NCI-H82 treated with DMSO at 0.1 percent for 48 hours (cell line): ENCODE data around the gene P3H4.

ENCODE experiments used
- DNase-seq: peaks from one replicate; lab custom pipeline; 2025; ENCODE audit not compliant: unreplicated experiment; lab: John Stamatoyannopoulos, UW

P3H4 gene

DNA sequence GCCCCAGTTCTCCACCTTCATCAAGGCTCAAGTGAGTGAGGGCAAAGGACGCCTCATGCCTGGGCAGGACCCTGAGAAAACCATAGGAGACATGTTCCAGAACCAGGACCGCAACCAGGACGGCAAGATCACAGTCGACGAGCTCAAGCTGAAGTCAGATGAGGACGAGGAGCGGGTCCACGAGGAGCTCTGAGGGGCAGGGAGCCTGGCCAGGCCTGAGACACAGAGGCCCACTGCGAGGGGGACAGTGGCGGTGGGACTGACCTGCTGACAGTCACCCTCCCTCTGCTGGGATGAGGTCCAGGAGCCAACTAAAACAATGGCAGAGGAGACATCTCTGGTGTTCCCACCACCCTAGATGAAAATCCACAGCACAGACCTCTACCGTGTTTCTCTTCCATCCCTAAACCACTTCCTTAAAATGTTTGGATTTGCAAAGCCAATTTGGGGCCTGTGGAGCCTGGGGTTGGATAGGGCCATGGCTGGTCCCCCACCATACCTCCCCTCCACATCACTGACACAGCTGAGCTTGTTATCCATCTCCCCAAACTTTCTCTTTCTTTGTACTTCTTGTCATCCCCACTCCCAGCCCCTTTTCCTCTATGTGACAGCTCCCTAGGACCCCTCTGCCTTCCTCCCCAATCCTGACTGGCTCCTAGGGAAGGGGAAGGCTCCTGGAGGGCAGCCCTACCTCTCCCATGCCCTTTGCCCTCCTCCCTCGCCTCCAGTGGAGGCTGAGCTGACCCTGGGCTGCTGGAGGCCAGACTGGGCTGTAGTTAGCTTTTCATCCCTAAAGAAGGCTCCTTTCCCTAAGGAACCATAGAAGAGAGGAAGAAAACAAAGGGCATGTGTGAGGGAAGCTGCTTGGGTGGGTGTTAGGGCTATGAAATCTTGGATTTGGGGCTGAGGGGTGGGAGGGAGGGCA lies 10.7 kb upstream of the P3H4 start:
- DNase-seq: no peak

DNA sequence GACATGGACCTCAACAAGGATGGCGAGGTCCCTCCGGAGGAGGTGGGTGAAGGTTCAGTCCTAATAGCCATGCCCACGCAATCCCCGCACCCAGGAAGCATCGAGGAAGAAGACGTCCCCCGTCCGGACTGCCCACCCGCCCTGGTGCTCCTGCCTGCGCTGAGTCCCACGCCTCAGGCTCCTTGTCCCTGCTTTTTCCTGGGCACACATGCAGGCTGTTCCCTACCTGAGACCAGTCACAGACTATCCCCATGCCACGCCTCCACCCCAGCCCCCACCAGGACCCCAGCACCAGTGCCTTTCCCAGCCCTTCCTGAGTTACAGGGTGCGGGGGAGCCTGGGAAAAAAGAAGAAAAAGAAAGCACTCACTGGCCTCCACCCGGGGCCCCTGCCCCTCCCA lies 10.0 kb upstream of the P3H4 start:
- DNase-seq: no peak

DNA sequence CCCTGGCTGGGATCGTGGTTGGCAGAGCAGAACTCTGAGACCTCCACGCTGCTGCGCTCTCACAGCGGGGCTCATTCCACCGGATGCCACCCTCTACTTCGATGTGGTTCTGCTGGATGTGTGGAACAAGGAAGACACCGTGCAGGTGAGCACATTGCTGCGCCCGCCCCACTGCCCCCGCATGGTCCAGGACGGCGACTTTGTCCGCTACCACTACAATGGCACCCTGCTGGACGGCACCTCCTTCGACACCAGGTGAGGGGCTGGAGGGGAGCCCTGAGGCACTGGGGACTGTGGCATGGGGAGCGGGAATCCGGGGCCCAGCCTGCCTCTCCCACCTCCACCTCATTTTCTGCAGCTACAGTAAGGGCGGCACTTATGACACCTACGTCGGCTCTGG lies 6.3 kb upstream of the P3H4 start:
- no peak for DNase-seq

DNA sequence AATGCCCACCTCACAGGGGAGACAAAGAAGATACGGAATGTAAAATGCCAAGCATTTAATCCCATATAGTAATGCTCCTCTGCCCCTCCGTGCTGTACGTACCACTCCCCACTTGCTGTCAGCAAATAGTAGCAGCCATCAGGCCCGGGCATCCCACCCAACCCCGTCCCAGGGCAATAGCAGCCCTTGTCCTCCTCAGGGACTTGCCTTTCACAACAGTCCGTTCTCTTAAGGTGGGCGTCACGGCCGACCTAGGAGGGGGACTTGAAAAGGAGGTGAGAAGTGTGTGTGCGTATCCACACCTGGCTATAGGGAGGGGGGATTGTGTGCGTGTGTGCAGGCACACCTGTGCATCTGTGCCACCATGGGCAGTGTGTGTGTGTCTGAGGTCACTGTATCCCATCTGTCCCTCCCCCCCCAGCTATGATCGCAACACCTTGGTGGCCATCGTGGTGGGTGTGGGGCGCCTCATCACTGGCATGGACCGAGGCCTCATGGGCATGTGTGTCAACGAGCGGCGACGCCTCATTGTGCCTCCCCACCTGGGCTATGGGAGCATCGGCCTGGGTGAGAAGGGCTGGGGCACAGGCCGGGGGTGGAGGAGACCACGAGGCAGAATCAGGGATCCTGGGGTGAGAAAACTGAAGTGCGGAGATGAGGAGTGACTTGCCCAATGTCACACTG lies 5.0 kb upstream of the P3H4 start:
- DNase-seq: no peak

DNA sequence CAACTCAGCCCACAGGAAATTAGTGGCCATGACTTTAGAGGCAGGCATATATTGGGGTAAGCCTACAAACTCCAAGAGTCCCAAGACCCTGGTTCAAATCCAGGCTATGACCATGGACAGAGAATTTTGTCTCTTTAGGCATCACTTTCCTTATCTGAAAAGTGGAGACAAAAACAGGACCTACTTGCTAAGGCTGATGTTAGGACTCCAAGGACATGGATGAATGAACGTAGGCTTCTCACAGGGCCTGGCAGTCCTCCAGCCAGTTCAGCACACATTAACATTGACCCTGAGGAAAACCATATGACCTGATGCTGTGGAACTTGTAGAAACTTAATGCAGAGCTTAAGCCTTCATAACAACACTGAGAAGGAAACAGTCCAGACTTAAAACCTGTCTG lies 2.4 kb upstream of the P3H4 start:
- no peak for DNase-seq

DNA sequence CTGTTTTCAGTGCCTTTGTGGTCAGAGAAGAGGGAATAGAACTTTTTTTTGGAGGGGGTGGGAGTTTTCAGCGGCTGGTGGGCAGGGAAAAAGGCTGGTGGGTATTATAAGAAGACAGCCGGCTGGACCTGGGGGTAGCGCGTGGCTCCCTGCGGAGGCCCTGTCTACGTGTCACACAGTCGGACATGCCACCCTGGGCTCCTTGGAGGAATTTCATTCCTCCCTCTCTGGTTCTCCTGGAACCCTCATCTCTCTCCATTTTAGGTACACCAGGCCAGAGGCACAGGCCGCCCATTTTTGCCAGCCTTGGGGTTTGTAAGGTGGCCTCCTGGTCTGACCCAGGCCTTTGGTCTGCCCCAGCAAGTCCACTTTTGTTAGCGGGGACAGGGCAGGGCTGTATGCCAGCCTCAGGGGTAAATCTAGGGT lies 2.0 kb upstream of the P3H4 start:
- DNase-seq: no peak

DNA sequence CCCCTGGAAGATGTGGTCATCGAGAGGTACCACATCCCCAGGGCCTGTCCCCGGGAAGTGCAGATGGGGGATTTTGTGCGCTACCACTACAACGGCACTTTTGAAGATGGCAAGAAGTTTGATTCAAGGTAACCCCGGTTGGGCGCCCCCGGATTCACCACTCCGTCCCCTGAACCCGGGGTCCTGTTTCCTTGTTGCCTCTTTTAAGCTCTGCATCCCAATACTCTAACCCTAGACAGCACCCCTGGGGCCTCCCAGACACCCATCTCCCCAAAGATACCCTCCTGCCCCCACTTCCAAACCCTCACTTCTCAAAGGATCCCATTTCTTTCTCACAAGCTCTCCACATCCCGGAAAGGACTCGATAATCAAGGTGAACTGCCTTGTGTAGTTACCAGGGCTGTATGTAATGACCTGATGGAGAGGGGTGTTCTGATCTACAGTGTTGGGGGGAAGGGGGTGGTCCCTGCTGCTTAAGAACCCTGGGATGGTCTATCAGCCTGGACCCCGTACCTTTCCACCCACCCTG lies 1.5 kb upstream of the P3H4 start:
- DNase-seq: no peak

DNA sequence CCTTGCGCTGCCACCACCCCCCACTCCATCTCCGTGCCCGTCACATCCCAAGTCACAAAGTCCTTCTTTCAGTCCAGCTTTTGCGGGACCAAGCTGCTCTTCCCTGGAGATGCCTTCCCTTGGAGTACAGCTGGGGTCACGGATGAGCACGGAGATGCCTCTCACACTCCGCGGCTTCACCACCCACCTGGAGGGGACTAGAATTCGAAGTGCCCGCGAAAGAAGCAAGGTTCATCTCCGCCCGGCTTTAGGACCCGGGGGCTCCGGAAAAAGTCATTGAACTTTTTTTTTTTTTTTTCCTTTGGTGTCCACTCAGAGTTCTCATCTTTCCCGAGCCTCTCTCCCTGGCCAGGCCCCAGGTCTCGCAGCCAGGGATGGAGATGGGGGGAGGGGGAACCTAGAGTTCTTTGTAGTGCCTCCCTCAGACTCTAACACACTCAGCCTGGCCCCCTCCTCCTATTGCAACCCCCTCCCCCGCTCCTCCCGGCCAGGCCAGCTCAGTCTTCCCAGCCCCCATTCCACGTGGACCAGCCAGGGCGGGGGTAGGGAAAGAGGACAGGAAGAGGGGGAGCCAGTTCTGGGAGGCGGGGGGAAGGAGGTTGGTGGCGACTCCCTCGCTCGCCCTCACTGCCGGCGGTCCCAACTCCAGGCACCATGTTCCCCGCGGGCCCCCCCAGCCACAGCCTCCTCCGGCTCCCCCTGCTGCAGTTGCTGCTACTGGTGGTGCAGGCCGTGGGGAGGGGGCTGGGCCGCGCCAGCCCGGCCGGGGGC lies 817 bp upstream of the P3H4 start, which contains the start of gene FKBP10:
Gene FKBP10, plus strand, starts transcription at position 624 of the 771 bp plus-strand sequence. Its CDS starts 31 bp downstream, at position 655.
- DNase-seq: peak; percentile 71

DNA sequence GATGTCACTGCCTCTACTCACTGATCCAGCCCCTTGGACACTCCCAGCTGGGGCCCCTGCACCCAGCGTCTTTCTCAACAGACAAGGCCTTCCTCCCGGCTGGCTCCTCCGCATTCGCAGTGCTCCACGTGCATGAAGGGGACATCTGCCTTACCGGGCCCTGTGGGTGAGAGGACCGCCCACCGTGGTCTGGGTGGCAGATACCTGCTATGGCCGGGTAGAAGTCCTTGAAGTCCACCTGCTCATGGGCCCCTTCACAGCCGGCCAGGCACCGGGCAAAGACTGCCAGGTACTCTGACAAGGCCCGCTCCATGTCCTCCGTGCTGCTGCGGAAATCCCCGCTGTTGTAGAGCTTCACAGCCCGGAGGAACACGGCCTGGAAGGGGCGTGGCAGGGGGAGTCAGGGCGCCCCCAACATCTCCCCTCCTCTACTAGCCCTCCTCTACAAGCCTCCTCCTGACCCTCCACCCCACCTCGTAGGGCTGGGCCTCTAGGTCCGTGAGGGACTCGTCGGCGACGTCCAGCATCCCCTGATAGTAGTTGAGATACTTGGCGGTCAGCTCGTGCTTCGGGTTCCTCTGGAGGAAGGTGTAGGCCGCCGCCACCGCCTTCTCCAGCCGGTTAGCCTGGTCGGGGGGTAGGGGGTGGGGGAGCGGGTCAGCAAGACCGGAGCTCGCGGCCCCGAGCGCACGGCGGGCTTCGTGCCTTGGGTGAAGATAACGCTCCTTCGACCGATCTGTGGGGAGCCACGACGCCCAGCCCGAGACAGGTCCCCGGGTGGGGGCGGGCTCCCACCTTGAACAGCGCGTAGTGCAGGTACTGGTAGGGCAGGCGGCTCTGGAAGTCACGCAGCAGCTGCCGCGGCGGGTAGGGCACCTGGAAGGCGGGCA lies 845 bp downstream of the P3H4 start:
- DNase-seq: no peak

DNA sequence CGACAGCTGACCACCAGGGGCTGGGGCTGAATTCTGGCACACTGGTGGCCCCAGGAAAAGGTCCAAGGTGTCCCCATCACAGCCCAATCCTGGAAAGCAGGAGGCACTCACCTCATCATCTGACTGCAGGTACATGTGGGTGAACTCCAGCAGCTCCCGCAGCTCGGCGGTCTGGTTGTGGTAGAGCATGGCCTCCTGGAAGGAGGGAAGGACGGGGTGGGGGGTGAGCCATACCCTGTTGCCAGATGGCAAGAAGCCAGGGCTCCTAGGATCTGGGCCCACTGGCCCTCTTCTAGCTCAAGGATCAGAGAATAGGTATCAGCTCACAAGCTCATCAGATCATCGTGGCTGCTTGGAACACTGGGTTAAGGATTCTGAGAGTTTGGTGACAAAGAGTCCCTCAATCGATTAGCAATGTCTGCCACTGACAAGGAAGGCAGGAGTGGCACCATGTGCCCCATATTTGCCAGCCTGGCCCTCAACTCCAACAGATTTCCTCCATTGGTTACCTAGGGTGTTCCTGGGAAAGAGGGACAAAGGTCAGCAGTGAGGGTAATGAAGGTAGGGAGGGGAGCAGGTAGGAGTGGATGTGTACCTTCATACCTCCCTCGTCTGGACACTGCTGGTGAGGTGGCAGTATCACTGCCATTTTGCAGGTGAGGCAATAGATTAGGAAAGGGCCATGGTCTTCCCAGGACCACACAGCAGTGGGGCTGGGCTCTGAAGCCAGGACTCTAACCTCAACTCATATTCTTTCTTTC lies 4.9 kb downstream of the P3H4 start:
- DNase-seq: no peak

DNA sequence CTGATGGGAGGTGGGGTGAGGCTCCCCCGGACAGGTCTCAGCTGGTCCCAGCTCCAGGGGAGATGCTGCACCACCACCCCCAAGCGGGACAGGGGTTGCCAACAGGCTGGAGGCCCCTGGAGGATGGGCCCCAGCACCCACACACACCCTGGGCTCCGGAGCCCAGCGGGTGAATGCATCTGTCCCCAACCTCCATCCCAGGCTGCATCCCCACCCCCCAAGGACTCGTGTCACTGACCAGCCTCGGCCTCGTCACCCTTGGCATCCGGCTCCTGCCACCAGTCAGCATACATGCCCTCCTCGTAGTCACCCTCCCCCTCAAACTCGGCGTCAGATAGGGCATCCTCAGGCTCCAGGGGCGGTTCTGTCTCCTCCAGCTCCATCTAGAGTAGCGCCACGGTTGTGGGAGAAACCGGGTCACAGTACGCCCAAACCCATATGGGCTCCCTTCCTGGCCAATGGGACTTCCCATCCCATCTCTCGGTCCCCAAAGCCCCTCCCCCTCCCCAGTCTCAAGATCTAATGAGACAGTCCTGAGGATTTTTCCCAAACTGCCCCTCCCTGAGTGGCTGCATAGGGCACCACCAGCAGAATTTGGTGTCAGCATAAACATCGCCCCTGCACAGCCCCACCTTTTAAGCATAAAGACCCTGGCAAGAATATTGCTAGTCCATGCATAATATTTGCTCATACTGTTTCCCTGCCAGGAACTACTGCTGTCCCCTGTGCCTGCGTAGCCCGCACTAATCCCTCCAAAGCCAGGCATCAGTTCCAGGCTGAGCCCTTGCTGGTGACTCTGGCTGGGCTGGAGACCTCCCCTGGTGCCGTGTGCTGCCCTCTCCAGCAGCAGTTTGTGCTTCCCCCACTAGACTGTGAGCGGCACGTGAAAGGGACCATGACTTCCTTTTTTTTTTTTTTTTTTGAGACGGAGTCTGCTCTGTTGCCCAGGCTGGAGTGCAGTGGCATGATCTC lies 8.4 kb downstream of the P3H4 start:
- DNase-seq: no peak

DNA sequence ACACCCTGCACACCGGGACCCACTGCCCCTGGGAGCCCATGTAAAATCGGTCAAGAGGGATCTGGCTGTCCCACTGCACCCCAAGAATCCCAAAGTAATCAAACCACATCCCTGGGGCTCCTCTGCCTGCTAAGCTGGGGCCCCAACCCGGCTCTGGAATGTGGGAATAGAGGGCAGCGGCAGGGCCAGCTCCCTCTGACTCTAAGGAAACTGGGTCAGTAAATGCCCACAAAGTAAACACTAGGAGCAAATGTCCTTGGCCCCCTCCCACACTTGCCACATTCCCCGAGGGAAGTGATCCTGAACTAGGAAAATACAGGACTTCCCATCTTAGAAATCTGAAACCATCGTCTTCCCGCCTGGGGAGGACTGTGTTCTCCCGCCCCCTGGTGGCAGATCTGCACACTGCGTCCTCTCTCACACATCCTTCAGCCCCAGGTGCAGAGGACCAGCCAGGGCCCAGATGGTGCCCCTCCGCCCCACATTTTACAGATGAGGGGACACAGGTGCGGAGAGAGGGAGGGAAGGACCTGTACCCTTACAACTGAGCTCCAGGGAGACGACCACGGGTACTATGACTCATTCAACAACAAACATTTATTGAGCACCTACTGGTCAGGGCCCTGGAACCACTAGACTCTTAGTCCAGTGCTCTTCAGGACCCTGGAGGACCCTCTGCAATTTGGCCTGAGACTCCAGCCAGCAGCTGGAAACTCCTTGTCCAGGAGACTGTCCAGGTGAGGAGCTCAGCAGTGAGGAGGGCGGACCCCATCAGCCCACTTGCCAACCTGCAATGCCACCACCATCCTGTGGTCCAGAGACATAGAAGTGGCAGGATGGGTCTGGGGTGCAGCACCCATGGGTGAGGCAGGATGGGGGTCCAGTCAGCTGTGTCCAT lies 10.1 kb downstream of the P3H4 start:
- peak; percentile 45 for DNase-seq

DNA sequence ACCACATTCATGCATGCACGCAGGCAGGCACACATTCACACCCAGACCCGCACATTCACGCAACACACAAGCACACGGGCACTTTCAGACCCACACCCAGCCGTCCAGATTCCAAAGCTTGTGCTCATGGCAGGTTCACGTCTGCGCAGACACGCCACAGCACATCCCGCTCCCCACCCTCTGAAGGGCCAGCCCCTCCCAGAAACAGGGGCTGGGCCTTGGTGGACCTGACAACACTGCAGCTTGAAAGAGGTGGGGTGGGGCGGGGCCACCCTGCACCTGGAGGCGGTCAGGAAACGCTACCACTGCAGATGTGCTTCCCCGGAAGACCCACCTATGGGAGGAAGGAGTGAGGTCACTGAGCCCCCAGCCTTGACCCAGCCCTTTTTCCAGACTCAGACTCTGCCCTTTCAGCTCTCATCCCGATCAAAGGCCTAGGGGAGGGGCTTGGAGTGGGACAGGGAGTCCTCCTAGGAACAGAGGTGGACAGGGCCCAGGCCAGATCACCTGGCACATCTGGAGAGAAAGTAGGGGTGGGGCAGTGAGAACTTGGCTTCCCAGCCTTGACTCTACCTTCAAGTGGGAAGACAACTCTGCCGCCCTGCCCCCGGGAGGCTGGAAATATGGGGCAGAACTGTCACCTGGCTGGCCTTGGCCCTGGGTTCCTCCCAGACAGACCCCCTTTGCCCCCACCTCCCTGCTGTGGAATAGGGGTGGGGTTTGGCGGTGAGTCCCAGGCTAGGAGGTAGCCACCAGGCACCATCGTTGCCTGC lies 11.0 kb downstream of the P3H4 start:
- no peak for DNase-seq

DNA sequence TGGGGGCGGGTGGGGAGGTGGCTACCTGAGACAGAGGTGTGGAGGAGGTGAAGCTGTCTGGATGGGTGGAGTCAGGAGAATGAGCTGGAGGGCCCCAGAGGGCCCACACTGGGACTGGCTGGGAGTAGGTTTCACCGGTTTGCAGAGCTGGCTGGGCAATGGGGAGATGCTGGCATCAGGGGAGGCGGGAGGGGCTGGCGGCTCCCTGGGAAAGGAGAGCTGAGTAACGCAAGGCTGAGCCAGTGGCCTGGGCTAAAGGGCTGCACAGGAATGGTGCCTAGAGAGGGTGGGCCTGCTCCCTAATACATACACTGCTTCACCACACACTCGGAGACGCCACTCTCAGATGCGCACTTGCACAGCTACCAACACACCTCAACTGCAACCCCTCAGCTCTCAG lies 12.4 kb downstream of the P3H4 start:
- DNase-seq: no peak

DNA sequence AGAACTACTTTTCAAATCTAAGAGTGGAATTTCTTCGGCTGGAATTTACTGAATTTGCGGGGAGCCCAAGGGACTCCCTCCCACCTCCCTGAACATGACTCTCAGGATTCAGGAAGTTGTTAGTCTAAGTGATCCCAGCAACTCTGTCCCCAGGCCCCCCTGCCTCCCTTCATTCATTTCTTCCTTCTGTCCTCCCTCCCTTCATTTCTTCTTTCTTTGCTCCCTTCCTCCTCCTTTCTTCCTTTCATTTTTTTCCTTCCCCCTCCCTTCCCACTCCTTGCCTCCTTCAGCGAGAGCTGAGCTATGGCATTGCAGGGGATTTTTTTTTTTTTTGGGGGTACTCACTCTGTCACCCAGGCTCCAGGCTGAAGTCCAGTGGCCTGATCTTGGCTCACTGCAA lies 14.4 kb downstream of the P3H4 start:
- no peak for DNase-seq

DNA sequence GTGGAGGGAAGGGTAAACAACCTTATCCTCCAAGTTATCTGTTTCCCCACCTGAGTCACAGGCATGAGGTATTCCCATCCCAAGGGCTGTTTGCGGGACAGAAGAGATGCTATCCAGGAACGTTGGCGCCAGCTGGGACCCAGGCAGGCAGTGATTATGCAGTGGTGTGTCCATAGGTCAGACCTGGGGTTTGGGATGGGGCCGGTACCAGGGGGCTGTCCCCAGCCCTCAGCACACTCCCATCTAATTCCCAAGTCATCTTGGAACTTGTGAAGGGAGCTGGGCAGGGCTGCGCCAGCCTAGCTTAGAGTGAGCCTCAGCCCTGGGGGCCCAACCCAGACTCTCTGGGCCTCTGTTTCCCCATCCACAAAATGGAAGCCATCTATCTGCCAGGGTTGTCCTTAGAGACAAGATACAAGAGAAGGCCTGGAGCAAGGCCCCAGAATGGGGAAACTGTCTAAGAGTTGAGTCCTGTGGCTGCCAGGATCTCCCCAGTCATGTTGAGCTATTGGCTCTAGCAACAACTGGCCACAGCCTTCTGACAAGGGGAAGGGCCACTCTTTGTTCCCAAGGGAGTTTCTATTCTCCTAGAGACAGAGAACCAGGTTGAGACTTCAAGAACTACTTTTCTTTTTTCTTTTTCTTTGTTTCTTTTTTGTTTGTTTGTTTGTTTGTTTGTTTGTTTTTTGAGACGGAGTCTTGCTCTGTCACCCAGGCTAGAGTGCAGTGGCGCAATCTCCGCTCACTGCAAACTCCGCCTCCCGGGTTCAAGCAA lies 15.4 kb downstream of the P3H4 start:
- no peak for DNase-seq
